Measurements from ENCODE around the gene METAP1.
A peak's percentile ranks its signal among the peaks of the same experiment; 100 is the strongest.
"Not testable (repeated sequence)": the region's sequence is repeated elsewhere in the genome, so short reads cannot be mapped to it uniquely, and the experiment has no call there.

Gene METAP1

DNA sequence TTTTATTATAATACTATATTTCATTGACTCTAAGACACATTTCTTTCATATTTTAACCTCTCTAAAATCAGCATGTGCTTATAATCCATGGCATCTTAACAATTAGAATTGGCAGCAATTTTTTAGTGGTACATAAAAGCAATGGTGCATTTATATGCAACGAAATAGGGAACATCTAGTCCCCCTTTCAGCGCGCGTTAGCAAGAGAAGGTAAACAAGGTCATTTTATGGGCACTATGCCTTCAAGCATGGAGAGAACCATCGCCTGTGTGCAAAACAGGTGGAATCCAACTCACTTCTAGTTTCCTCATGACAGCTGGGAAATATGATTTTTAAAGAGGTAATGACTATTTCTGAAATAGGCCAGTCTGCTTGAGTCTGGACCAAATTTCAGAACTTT, 86.7 kb downstream of the METAP1 start:
- ChIA-PET CTCF (no interaction called here), POLR2A (no interaction called here)
- TF ChIP-seq, protein P1, sequence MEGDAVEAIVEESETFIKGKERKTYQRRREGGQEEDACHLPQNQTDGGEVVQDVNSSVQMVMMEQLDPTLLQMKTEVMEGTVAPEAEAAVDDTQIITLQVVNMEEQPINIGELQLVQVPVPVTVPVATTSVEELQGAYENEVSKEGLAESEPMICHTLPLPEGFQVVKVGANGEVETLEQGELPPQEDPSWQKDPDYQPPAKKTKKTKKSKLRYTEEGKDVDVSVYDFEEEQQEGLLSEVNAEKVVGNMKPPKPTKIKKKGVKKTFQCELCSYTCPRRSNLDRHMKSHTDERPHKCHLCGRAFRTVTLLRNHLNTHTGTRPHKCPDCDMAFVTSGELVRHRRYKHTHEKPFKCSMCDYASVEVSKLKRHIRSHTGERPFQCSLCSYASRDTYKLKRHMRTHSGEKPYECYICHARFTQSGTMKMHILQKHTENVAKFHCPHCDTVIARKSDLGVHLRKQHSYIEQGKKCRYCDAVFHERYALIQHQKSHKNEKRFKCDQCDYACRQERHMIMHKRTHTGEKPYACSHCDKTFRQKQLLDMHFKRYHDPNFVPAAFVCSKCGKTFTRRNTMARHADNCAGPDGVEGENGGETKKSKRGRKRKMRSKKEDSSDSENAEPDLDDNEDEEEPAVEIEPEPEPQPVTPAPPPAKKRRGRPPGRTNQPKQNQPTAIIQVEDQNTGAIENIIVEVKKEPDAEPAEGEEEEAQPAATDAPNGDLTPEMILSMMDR (IDR thresholded peaks at IDR 0.05; ENCODE audit: control extremely low read depth, extremely low read depth, low read depth, missing control alignments), result no peak
- no peak for DNase-seq (ENCODE audit: extremely low spot score)

DNA sequence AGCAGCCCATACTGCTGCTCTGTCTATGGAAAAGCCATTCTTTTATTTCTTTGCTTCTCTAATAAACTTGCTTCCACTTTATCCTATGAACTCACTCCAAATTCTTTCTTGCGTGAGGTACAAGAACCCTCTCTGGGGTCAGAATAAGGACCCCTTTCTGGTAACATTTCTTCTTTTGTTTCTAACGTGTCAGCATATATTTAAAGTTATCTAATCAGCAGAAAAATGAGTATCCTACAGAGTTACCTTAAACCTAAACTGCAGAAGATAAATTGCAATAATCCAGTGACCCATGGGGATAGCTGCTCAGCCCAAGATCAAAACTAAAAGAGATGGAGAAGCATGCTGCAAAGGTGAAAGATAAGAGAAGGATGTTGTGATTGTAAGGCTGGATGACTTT, 89.1 kb downstream of the METAP1 start:
- ChIA-PET POLR2A (no interaction called here), CTCF (no interaction called here)
- no peak for DNase-seq (ENCODE audit: extremely low spot score)
- TF ChIP-seq, protein P1 (IDR thresholded peaks at IDR 0.05; ENCODE audit: control extremely low read depth, extremely low read depth, low read depth, missing control alignments), result no peak

DNA sequence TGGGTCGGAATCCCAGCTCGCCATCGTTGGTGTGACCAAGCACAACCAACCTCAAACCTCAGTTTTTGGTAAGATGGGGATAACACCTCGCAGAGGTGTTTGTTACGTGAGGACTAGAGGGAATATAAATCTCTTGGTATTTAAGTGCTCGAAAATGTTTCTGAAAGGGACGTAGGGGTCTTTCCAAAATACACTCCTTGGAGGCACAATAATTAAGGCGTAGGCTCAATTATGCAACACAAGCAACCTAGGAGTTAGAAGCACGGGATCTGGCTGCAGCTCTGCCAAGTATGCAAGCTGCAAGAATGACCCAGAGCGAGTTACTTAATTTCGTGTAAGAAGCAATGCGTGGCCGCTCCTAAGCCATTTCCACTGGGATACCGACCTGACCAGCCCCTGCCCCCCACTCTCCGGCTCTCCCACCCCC, 92.5 kb downstream of the METAP1 start:
- TF ChIP-seq, protein P1 (IDR thresholded peaks at IDR 0.05; ENCODE audit: control extremely low read depth, extremely low read depth, low read depth, missing control alignments), result no peak
- peak; percentile 37 for DNase-seq (ENCODE audit: extremely low spot score)
- ChIA-PET POLR2A (interaction anchor here (0.6 kb wide), 1 partner anchor 44 kb away, joined by 6 read pairs; no protein-coding TSS in a partner anchor), CTCF (interaction anchor here (1.1 to 2.5 kb wide), 5 partner anchors 10 to 95 kb away, joined by 3 to 11 read pairs (median 3); partner anchors contain the start of gene METAP1)

DNA sequence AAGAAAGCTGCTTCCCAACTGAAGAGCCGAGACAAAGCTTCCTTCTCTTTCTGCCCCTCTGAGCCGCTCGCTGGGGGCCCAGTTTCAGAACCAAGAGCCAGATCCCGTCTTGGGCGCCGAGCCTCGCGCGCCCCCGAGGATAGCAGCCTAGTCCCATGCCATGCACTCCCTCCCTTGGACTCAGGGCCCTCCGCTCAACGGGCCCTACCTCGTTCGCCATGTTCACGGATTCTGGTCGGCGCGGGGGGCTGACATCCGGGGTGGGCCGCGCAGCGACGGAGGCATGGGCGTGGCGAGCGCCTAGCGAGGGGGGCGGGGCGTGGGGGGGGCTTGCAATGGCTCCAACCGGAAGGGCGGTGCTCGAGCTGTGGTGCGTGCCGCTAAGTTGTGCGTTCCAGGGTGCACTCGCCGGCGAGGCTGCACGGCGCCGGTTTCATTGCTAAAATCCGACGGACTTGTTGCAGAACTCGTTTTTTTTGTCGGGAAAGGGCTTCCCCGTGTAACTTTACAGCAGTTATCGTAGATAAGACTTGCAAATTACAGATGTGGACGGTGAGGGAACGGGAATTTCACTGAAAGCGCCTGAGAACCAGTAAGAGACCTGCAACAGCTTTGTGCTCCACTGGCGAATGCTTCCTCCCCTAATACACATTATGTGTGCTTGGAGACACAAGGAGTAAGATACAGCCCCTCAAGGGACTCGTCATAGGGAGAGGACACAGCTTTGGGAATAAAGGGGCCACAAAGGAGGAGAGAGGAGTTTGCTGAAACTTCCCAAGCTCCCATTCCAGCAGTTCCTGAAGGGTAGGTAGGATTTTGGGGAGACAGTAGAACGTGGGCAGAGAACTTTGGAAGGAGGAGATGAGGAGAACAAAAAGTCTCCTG, 93.2 kb downstream of the METAP1 start, which contains the start of gene ADH5:
Gene ADH5, minus strand, starts transcription at position 308 of the 885 bp plus-strand sequence. Its CDS starts 88 bp downstream, at position 220.
- CTCF ChIA-PET, result interaction anchor here (1.1 to 2.5 kb wide), 5 partner anchors 11 to 95 kb away, joined by 3 to 11 read pairs (median 3); partner anchors contain the start of gene METAP1
- peak; percentile 95 for DNase-seq (ENCODE audit: extremely low spot score)
- TF ChIP-seq, protein P1 (IDR thresholded peaks at IDR 0.05; ENCODE audit: control extremely low read depth, extremely low read depth, low read depth, missing control alignments), result no peak
- POLR2A ChIA-PET, result interaction anchor here (0.6 kb wide), 1 partner anchor 45 kb away, joined by 6 read pairs; no protein-coding TSS in a partner anchor

DNA sequence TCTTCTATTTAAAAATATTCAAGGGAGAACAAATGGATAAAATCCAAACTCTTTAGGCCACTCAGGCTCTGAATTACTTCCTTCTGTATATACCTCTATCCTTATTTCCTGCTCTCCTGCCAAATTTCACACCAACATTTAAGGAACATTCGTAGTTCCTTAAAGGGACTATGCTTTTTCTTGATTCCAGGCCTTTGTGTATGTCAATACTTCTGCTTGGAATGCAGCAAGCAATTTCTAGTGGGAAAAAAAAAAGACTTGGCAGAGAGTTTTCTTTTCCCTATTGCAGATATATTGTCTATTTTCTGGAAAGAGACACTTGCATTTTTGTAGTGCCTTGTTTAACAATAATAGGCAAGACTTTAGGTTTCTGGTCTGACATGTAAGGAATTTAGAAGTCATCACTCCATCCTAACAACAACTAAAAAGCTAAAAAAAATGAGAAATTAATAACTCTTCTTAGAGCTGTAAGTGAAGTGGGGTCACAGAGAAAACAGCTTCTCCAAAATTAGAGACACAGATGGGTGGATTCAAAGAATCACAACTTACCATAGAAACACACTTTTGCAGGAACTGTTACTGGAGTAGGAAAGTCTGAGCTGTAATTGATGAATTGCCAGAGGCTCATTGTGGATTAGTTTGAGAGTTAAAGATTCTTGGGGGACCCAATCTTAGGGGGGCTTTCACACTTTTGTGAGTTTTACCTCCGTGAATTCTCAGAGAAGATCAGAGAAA, 95.1 kb downstream of the METAP1 start:
- ChIA-PET CTCF (no interaction called here), POLR2A (no interaction called here)
- no peak for DNase-seq (ENCODE audit: extremely low spot score)
- TF ChIP-seq, protein P1 (IDR thresholded peaks at IDR 0.05; ENCODE audit: control extremely low read depth, extremely low read depth, low read depth, missing control alignments), result no peak

DNA sequence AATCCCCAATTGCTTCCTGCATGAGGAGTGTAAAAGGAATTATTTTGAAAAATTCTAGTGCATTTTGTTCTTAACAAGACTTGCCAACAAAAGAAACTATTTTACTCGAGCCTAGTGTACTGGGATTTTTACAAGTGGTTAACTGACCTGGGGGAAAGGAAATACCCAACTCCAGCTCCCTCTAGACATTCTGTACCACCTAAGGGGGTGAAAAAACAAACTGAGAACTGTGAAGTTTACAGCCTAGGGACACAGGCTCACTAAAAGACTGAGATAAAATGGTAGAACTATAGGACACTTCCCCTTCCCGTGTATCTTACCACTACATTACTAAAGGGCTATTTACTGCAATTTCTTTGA, 95.7 kb downstream of the METAP1 start:
- ChIA-PET CTCF (no interaction called here), POLR2A (no interaction called here)
- TF ChIP-seq, protein P1 (IDR thresholded peaks at IDR 0.05; ENCODE audit: control extremely low read depth, extremely low read depth, low read depth, missing control alignments), result no peak
- DNase-seq (ENCODE audit: extremely low spot score), result no peak

DNA sequence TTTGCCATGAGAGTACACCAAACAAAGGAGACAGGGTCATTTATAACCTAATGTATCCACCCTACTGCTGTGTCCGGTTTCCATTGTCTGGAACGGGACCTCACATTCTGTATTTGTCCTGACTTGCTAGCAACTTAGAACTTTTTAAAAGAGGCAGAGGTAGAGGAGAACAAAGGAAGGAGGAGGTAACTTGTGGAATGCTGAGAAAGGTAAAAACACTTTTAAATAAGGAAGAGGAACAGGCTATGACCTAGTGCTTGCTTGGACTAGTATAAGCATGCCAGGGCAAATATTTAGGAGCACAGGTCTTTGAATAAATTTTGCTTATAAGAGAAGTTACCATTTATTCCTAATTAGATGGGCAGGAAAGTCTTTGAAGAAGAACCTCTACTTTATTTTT, 96.3 kb downstream of the METAP1 start:
- DNase-seq (ENCODE audit: extremely low spot score); CTCF ChIA-PET; POLR2A ChIA-PET: not testable (repeated sequence)
